Lower leg skin (tissue), 4 donors: ENCODE measurements around the gene ARHGAP8. TPM values are rescaled to one million over a fixed set of nuclear protein-coding genes. Genes with fewer than 3 reads are reported as not detected.

Experiments used
- DNase-seq, 2 donors: peaks; one replicate each; pipeline ENCODE4 v3.0.0-alpha.2; 2019; ENCODE audit warnings: low spot score in 2 of 2
- H3K4me3 ChIP-seq: fragments of 200-600 bp; sonication (generic); 2 replicates; pipeline ENCODE4 v1.5.1; 2017; ENCODE audit warnings: mild to moderate bottlenecking, low read depth; ENCODE audit not compliant: poor library complexity, severe bottlenecking
- CTCF ChIP-seq, 3 donors: fragments of 450-650 bp; IDR thresholded peaks; one replicate each; pipeline ENCODE4 v1.5.1; 2016; ENCODE audit warnings: antibody characterized with exemption in 3 of 3, mild to moderate bottlenecking in 3 of 3, moderate library complexity in 2 of 3
- POLR2A ChIP-seq, 2 donors: fragments of 450-650 bp; IDR thresholded peaks; one replicate each; pipeline ENCODE4 v1.6.1; 2016 to 2017; ENCODE audit warnings: antibody characterized with exemption in 2 of 2, mild to moderate bottlenecking in 1 of 2, moderate library complexity in 1 of 2
- WGBS, 2 donors: methylation state at CpG; one replicate each; pipeline ENCODE4 v1.1.5; 2018; 5-methylcytosine and 5-hydroxymethylcytosine counted together
- intact Hi-C: fragments of 100-400 bp; cut with DNase I; formaldehyde crosslinking; loops from one replicate; pipeline ENCODE4 v1.15.0; 2023; ENCODE audit warnings: low total_unique reads
- total RNA-seq, 4 donors: library from RNA; depleted of rRNA; stranded (reverse); fragments of >200 nt; gene quantifications; one replicate each; pipeline ENCODE4 v1.1.0, GENCODE V29; 2016

The ARHGAP8 gene
- total RNA-seq, 4 donors from 2014 or later, result 2.9 to 3.4 (median 3.2) TPM

GRCh38 chr22:44842417-44842816 lies 90.0 kb downstream of the ARHGAP8 start:
- WGBS, 2 donors, result 75 to 83% methylated on average over 6 to 7 of the region's 7 CpGs
- TF ChIP-seq POLR2A (IDR thresholded peaks at IDR 0.05) (no peak), CTCF (IDR thresholded peaks at IDR 0.05) (no peak)
- no peak overlapping the region for H3K4me3 ChIP-seq
- intact Hi-C loops, result no loop called here
- no peak for DNase-seq

- intact Hi-C loops, result no loop called here
- TF ChIP-seq POLR2A (IDR thresholded peaks at IDR 0.05) (no peak), CTCF (IDR thresholded peaks at IDR 0.05) (no peak)
- no peak overlapping the region for H3K4me3 ChIP-seq
- 91 to 95% methylated on average over 8 of the region's 8 CpGs for WGBS, 2 donors
- no peak for DNase-seq
These were observed 92.8 kb downstream of the ARHGAP8 start for GRCh38 chr22:44845191-44845590.

GRCh38 chr22:44845796-44846720 lies 93.7 kb downstream of the ARHGAP8 start:
- no peak for TF ChIP-seq CTCF (IDR thresholded peaks at IDR 0.05)
- TF ChIP-seq POLR2A (IDR thresholded peaks at IDR 0.05), result no peak
- 87 to 89% methylated on average over 22 of the region's 25 CpGs for WGBS, 2 donors
- no peak for DNase-seq
- H3K4me3 ChIP-seq, result no peak overlapping the region
- intact Hi-C loops, result no loop called here

- DNase-seq, result no peak
- no peak overlapping the region for H3K4me3 ChIP-seq
- intact Hi-C loops, result no loop called here
- TF ChIP-seq CTCF (IDR thresholded peaks at IDR 0.05) (no peak), POLR2A (IDR thresholded peaks at IDR 0.05) (no peak)
- WGBS, 2 donors, result 83 to 87% methylated on average over 16 of the region's 16 CpGs
These were observed 94.4 kb downstream of the ARHGAP8 start for GRCh38 chr22:44846726-44847275.

GRCh38 chr22:44847380-44847779 lies 95.0 kb downstream of the ARHGAP8 start:
- DNase-seq, result no peak
- intact Hi-C loops, result no loop called here
- 67 to 85% methylated on average over 4 of the region's 4 CpGs for WGBS, 2 donors
- no peak for TF ChIP-seq CTCF (IDR thresholded peaks at IDR 0.05)
- no peak for TF ChIP-seq POLR2A (IDR thresholded peaks at IDR 0.05)
- H3K4me3 ChIP-seq, result no peak overlapping the region
